ENCODE data around the gene CFAP73. TPM values are rescaled to one million over a fixed set of nuclear protein-coding genes. Genes with fewer than 3 reads are reported as not detected.

Gene CFAP73
- total and polyA plus RNA-seq, 4 experiments from 2014 or later = 0.18 TPM; not detected in 3

Small RNAs within 50 kb of the gene (microRNA-seq; reads per million reads assigned to microRNA genes)
- not detected for gene MIR7106 (ENCODE audit: borderline microRNAs expressed, borderline number of aligned reads, borderline replicate concordance)

Other genes with a start within 250 kb of the CFAP73 start
- 10 to 100 TPM in 1 of 2 experiments, 1 to 10 TPM in 1; 8.4 to 10.9 TPM for gene OAS1, start 242.8 kb upstream of the CFAP73 start, total RNA-seq
- 10 to 100 TPM; 30.3 to 49.3 TPM for gene OAS1, start 242.8 kb upstream of the CFAP73 start, polyA plus RNA-seq
- 10 to 100 TPM; 20.3 to 22.5 TPM for gene OAS3, start 211.2 kb upstream of the CFAP73 start, total RNA-seq
- 10 to 100 TPM; 14.4 to 31.3 TPM for gene OAS3, start 211.2 kb upstream of the CFAP73 start, polyA plus RNA-seq
- 10 to 100 TPM; 73.5 to 77.4 TPM for gene OAS2, start 171.2 kb upstream of the CFAP73 start, total RNA-seq
- gene OAS2, start 171.2 kb upstream of the CFAP73 start, polyA plus RNA-seq = 10 to 100 TPM; 25.5 to 65.6 TPM
- 1 to 10 TPM; 7.0 to 7.5 TPM for gene DTX1, start 93.0 kb upstream of the CFAP73 start, total RNA-seq
- 1 to 10 TPM in 1 of 2 donors, under 1 TPM in 1; 0.30 to 4.1 TPM for gene DTX1, start 93.0 kb upstream of the CFAP73 start, polyA plus RNA-seq
- gene RASAL1, start 14.0 kb upstream of the CFAP73 start, total RNA-seq = 1 to 10 TPM in 1 of 2 experiments, under 1 TPM in 1; 0.58 to 1.4 TPM
- gene RASAL1, start 14.0 kb upstream of the CFAP73 start, polyA plus RNA-seq = under 1 TPM; 0.10 to 0.68 TPM
- gene DDX54, start 35.8 kb downstream of the CFAP73 start, total RNA-seq = 10 to 100 TPM; 64.9 to 69.4 TPM
- gene DDX54, start 35.8 kb downstream of the CFAP73 start, polyA plus RNA-seq = 10 to 100 TPM in 1 of 2 donors, 1 to 10 TPM in 1; 9.9 to 39.7 TPM
- gene RITA1, start 36.0 kb downstream of the CFAP73 start, total RNA-seq = 10 to 100 TPM; 12.8 to 14.2 TPM
- gene RITA1, start 36.0 kb downstream of the CFAP73 start, polyA plus RNA-seq = 10 to 100 TPM; 19.4 to 25.9 TPM
- 10 to 100 TPM; 79.8 to 94.2 TPM for gene TPCN1, start 71.7 kb downstream of the CFAP73 start, total RNA-seq
- 10 to 100 TPM in 1 of 2 donors, 1 to 10 TPM in 1; 8.5 to 19.9 TPM for gene TPCN1, start 71.7 kb downstream of the CFAP73 start, polyA plus RNA-seq
- gene SLC8B1, start 185.4 kb downstream of the CFAP73 start, total RNA-seq = 10 to 100 TPM; 91.2 to 93.5 TPM
- 10 to 100 TPM; 33.9 to 51.7 TPM for gene SLC8B1, start 185.4 kb downstream of the CFAP73 start, polyA plus RNA-seq
- gene PLBD2, start 208.9 kb downstream of the CFAP73 start, total RNA-seq = 10 to 100 TPM; 15.6 to 18.4 TPM
- gene PLBD2, start 208.9 kb downstream of the CFAP73 start, polyA plus RNA-seq = 10 to 100 TPM in 1 of 2 donors, 1 to 10 TPM in 1; 2.2 to 10.7 TPM

Measured in CD4-positive, alpha-beta memory T cell (primary cell).